Stimulated activated CD4-positive, alpha-beta T cell treated with anti-CD3 and anti-CD28 coated beads, TNF-alpha, amount 100 ng/mL, for 24 hours (primary cell): Measurements from ENCODE around the gene CT45A8.
"Not testable (repeated sequence)": the region's sequence is repeated elsewhere in the genome, so short reads cannot be mapped to it uniquely, and the experiment has no call there.

Experiments used
- DNase-seq, 3 experiments: peaks; one replicate each; pipeline ENCODE4 v3.0.0-alpha.2; 2020; ENCODE audit warnings: low read depth in 3 of 3

Gene CT45A8, protein sequence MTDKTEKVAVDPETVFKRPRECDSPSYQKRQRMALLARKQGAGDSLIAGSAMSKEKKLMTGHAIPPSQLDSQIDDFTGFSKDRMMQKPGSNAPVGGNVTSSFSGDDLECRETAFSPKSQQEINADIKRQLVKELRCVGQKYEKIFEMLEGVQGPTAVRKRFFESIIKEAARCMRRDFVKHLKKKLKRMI

DNA sequence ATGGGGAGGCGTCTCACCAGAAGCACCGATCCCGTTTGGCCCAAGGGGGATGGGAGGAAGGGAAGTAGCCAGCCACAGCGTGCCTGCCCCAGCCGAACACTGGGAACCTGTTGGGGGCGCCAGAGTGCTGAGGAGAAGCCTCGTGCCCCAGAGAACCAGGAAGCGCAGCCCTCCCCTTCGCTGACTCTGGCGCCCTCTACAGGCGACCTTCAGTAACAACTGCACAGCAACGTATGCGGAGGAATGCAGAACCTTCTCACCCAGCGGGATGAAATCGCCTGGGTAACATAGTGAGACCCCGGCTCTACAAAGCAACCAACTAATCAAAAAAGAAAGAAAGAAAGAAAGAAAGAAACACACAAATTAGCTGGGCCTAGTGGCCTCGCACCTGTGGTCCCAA is at the start of gene CT45A8:
TSS of gene CT45A8 (minus strand) at position 101 of the 400 bp plus-strand sequence. CDS start 3,755 bp downstream, outside the sequence.
- not testable (repeated sequence) for DNase-seq

DNA sequence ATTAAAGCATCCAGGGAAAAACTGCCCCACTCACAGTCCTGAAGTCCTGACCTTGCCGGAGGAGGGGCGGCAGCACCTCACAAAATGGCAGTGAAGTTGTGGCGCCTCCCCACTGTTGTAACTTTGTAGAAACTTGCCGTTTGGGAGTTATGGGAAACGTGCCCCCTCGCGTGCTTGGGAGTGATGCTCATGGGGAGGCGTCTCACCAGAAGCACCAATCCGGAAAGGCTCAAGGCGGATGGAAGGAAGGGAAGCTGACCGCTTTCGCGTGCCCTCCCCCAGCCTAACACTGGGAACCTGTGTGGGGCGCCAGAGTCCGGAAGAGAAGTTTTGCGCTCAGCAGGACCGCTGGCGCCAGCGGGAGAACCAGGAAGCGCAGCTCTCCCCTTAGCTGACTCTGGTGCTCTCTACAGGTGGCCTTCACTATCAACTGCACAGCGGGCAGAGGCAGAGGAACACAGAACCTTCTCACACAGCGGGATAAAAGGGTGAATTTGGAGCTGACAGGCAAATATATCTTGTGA is 39.0 kb upstream of the CT45A8 start, which contains the start of the genes CT45A10 and SAGE1:
TSS of gene CT45A10 (minus strand) at position 151 of the 524 bp plus-strand sequence. CDS start 8,100 bp downstream, outside the sequence.
TSS of gene SAGE1 (plus strand) at position 423 of the 524 bp plus-strand sequence. CDS start 2,527 bp downstream, outside the sequence.
- DNase-seq, result no peak

DNA sequence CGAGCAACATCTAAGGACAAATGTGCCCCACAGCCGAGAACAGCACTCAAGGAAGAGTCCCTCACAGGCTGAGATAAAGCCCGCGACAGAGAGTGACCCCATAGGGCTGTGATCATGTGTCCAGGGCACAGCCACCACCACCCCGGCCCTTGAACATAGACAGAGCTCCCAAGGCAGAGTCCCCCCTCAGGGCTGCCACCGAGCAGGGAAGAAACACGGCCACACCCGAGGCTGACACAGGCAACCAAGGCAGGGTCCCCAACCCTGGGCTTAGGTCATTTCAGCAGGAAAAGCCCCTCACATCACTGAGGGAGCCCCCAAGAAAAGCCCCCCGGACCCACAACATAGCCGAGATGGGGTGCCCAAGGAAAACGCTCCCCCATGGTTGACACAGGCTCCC is 38.4 kb upstream of the CT45A8 start:
- no peak for DNase-seq

DNA sequence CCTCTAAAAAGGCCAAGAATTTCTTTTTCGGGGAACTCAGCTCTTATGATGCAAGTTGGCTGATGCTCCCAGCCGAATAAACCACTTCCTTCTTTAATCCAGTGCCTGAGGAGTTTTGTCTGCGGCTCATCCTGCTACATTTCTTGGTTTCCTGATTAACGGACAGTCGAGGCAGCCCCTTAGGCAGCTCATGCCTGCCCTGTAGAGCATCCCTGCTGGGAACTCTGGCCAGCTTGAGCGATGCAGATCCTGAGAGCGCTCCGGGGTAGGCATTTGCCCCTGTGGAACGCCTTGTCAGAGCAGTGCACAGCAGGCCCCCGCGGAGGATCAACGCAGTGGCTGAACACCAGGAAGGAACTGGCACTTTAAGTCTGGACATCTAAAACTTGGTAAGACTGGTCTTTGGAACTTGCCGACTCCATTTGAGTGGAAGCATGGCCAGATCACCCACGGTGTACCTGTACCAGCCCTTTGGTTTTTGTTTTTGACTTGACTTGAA is 35.8 kb upstream of the CT45A8 start:
- no peak for DNase-seq

DNA sequence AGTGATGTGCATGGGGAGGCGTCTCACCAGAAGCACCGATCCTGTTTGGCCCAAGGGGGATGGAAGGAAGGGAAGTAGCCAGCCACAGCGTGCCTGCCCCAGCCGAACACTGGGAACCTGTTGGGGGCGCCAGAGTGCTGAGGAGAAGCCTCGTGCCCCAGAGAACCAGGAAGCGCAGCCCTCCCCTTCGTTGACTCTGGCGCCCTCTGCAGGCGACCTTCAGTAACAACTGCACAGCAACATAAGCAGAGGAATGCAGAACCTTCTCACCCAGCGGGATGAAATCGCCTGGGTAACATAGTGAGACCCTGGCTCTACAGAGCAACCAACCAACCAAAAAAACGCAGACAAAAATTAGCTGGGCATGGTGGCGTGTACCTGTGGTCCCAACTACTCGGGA is 34.6 kb upstream of the CT45A8 start:
- peak in 1 of 3 experiments; percentile 27 for DNase-seq

DNA sequence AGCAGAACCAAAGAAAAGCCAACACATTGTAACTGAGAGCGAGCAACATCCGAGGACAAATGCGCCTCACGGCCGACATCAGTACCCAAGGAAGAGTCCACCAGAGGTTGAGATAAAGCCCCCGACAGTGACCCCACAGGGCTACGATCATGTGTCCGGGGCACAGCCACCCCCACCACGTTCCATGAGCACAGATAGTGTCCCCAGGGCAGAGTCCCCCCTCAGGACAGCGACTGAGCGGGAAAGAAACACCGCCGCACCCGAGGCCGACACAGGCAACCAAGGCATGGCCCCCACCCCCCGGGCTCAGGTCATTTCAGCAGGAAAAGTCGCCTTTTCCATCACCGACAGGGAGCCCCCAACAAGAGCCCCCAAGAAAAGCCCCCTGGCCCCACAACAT is 33.9 kb upstream of the CT45A8 start:
- not testable (repeated sequence) for DNase-seq

DNA sequence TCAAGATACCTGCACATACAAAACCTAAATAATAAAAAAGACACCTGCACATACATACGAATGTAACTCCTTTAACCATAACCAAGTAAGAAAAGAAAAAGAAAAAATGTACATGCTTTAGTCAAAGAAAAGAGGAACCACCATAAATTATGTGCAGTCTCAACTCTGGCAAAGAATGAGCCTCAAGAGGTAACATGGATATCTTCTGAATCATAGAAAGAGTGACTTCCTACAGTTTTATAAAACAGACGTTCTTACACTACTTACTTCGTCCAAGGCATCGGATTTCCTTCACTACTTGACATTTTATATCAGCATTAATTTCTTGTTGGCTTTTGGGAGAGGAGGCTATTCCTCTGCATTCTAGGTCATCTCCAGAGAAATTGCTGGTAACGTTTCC is 28.4 kb upstream of the CT45A8 start:
- DNase-seq, result not testable (repeated sequence)

DNA sequence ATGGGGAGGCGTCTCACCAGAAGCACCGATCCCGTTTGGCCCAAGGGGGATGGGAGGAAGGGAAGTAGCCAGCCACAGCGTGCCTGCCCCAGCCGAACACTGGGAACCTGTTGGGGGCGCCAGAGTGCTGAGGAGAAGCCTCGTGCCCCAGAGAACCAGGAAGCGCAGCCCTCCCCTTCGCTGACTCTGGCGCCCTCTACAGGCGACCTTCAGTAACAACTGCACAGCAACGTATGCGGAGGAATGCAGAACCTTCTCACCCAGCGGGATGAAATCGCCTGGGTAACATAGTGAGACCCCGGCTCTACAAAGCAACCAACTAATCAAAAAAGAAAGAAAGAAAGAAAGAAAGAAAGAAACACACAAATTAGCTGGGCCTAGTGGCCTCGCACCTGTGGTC is 17.4 kb upstream of the CT45A8 start, which contains the start of gene CT45A9:
TSS of gene CT45A9 (minus strand) at position 101 of the 400 bp plus-strand sequence. CDS start 3,751 bp downstream, outside the sequence.
- DNase-seq, result not testable (repeated sequence)

DNA sequence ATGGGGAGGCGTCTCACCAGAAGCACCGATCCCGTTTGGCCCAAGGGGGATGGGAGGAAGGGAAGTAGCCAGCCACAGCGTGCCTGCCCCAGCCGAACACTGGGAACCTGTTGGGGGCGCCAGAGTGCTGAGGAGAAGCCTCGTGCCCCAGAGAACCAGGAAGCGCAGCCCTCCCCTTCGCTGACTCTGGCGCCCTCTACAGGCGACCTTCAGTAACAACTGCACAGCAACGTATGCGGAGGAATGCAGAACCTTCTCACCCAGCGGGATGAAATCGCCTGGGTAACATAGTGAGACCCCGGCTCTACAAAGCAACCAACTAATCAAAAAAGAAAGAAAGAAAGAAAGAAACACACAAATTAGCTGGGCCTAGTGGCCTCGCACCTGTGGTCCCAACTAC is 17.2 kb downstream of the CT45A8 start, which contains the start of gene CT45A7:
TSS of gene CT45A7 (minus strand) at position 101 of the 400 bp plus-strand sequence. CDS start 3,747 bp downstream, outside the sequence.
- DNase-seq, result not testable (repeated sequence)

DNA sequence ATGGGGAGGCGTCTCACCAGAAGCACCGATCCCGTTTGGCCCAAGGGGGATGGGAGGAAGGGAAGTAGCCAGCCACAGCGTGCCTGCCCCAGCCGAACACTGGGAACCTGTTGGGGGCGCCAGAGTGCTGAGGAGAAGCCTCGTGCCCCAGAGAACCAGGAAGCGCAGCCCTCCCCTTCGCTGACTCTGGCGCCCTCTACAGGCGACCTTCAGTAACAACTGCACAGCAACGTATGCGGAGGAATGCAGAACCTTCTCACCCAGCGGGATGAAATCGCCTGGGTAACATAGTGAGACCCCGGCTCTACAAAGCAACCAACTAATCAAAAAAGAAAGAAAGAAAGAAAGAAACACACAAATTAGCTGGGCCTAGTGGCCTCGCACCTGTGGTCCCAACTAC is 34.4 kb downstream of the CT45A8 start, which contains the start of gene CT45A2:
TSS of gene CT45A2 (minus strand) at position 101 of the 400 bp plus-strand sequence. CDS start 3,747 bp downstream, outside the sequence.
- DNase-seq, result not testable (repeated sequence)

DNA sequence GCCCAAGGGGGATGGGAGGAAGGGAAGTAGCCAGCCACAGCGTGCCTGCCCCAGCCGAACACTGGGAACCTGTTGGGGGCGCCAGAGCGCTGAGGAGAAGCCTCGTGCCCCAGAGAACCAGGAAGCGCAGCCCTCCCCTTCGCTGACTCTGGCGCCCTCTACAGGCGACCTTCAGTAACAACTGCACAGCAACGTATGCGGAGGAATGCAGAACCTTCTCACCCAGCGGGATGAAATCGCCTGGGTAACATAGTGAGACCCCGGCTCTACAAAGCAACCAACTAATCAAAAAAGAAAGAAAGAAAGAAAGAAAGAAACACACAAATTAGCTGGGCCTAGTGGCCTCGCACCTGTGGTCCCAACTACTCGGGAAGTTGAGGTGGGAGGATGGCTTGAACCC is 51.7 kb downstream of the CT45A8 start, which contains the start of gene CT45A6:
TSS of gene CT45A6 (minus strand) at position 101 of the 400 bp plus-strand sequence. CDS start 3,794 bp downstream, outside the sequence.
- not testable (repeated sequence) for DNase-seq
